HL-60 (cell line): Measurements from ENCODE around the gene RBM28.

ENCODE experiments used
- CTCF ChIP-seq: IDR thresholded peaks from one replicate; pipeline ENCODE4 v1.5.1; 2011; ENCODE audit warnings: low read length, control low read depth, inconsistent platforms; ENCODE audit not compliant: insufficient read depth
- GABPA ChIP-seq: IDR thresholded peaks from 2 replicates; pipeline ENCODE4 v1.6.1; 2012; ENCODE audit warnings: low read depth
- POLR2AphosphoS5 ChIP-seq: IDR thresholded peaks from 2 replicates; pipeline ENCODE4 v1.6.1; 2012; ENCODE audit warnings: low read depth
- REST ChIP-seq: IDR thresholded peaks from 2 replicates; pipeline ENCODE4 v1.6.1; 2012; ENCODE audit warnings: low read depth; ENCODE audit not compliant: insufficient replicate concordance
- SPI1 ChIP-seq: IDR thresholded peaks from 2 replicates; pipeline ENCODE4 v1.6.1; 2012; ENCODE audit warnings: low read depth, mild to moderate bottlenecking, borderline replicate concordance

- no peak for TF ChIP-seq CTCF
- no peak for TF ChIP-seq POLR2AphosphoS5
- no peak for TF ChIP-seq GABPA
- no peak for TF ChIP-seq SPI1
- no peak for TF ChIP-seq REST
Measured at GRCh38 chr7:128303643-128304042, 40.1 kb downstream of the RBM28 start.
